Lower leg skin (tissue), 4 donors: Measurements from ENCODE around the gene TIPRL. TPM values are rescaled to one million over a fixed set of nuclear protein-coding genes. Genes with fewer than 3 reads are reported as not detected.
"Not testable (repeated sequence)": the region's sequence is repeated elsewhere in the genome, so short reads cannot be mapped to it uniquely, and the experiment has no call there.

Experiments used
- DNase-seq, 2 donors: peaks; one replicate each; pipeline ENCODE4 v3.0.0-alpha.2; 2019; ENCODE audit warnings: low spot score in 2 of 2
- H3K4me3 ChIP-seq: fragments of 200-600 bp; sonication (generic); 2 replicates; pipeline ENCODE4 v1.5.1; 2017; ENCODE audit warnings: mild to moderate bottlenecking, low read depth; ENCODE audit not compliant: poor library complexity, severe bottlenecking
- CTCF ChIP-seq, 3 donors: fragments of 450-650 bp; IDR thresholded peaks; one replicate each; pipeline ENCODE4 v1.5.1; 2016; ENCODE audit warnings: antibody characterized with exemption in 3 of 3, mild to moderate bottlenecking in 3 of 3, moderate library complexity in 2 of 3
- POLR2A ChIP-seq, 2 donors: fragments of 450-650 bp; IDR thresholded peaks; one replicate each; pipeline ENCODE4 v1.6.1; 2016 to 2017; ENCODE audit warnings: antibody characterized with exemption in 2 of 2, mild to moderate bottlenecking in 1 of 2, moderate library complexity in 1 of 2
- WGBS, 2 donors: methylation state at CpG; one replicate each; pipeline ENCODE4 v1.1.5; 2018; 5-methylcytosine and 5-hydroxymethylcytosine counted together
- intact Hi-C: fragments of 100-400 bp; cut with DNase I; formaldehyde crosslinking; loops from one replicate; pipeline ENCODE4 v1.15.0; 2023; ENCODE audit warnings: low total_unique reads
- total RNA-seq, 4 donors: library from RNA; depleted of rRNA; stranded (reverse); fragments of >200 nt; gene quantifications; one replicate each; pipeline ENCODE4 v1.1.0, GENCODE V29; 2016

TIPRL gene
- total RNA-seq, 4 donors from 2014 or later = 13.2 to 21.8 (median 18.6) TPM

DNA sequence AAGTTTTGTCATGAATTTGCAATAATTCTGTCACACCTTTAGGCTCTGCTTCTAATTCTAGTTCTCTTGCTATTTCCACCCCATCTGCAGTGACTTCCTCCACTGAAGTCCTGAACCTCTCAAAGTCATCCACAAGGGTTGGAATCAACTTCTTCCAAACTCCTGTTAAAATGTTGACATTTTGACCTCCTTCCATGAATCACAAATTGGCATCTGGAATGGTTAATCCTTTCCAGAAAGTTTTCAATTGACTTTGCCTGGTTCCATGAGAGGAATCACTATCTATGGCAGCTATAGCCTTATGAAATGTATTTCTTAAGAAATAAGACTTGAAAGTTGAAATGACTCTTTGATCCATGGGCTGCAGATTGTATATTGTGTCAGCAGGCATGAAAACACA lies 27.3 kb downstream of the TIPRL start:
- intact Hi-C loops = no loop called here
- TF ChIP-seq POLR2A (IDR thresholded peaks at IDR 0.05) = no peak
- TF ChIP-seq CTCF (IDR thresholded peaks at IDR 0.05) = no peak
- no peak overlapping the region for H3K4me3 ChIP-seq
- DNase-seq = no peak

DNA sequence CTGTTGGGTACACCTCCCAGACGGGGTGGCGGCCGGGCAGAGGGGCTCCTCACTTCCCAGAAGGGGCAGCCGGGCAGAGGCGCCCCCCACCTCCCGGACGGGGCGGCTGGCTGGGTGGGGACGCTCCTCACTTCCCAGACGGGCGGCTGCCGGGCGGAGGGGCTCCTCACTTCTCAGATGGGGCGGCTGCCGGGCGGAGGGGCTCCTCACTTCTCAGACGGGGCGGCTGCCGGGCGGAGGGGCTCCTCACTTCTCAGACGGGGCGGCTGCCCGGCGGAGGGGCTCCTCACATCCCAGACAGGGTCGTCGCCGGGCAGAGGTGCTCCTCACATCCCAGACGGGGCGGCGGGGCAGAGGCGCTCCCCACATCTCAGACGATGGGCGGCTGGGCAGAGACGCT lies 28.9 kb downstream of the TIPRL start:
- WGBS, 2 donors = 92 to 96% methylated on average over 13 to 14 of the region's 34 CpGs

GRCh38 chr1:168210312-168210711 lies 31.6 kb downstream of the TIPRL start:
- intact Hi-C loops = no loop called here
- DNase-seq = no peak
- TF ChIP-seq CTCF (IDR thresholded peaks at IDR 0.05) = no peak
- no peak for TF ChIP-seq POLR2A (IDR thresholded peaks at IDR 0.05)
- no peak overlapping the region for H3K4me3 ChIP-seq
- WGBS, 2 donors = 89 to 92% methylated on average over 3 of the region's 3 CpGs

More for the DNA sequence above, 28.9 kb downstream of the TIPRL start:
- DNase-seq, H3K4me3 ChIP-seq, intact Hi-C loops: not testable (repeated sequence)

DNA sequence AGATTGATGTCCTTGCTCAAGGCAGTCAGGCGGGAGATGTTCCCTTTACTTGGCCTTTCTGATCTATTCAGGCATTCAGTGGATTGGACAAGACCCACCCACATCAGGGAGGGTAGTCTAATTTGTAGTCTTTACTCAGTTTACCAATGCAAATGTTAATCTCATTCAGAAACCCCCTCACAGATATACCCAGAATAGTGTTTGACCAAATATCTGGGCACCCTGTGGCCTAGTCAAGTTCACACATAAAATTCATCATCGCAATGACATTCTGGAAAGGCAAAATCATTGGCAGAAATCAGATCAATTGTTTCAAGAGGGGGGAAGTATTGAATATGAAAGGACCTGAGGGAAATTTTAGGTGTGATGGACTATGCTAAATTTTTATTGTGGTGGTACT lies 34.6 kb downstream of the TIPRL start:
- DNase-seq = no peak
- 92 to 96% methylated on average over 2 of the region's 2 CpGs for WGBS, 2 donors
- TF ChIP-seq CTCF (IDR thresholded peaks at IDR 0.05) = no peak
- TF ChIP-seq POLR2A (IDR thresholded peaks at IDR 0.05) = no peak
- intact Hi-C loops = no loop called here
- no peak overlapping the region for H3K4me3 ChIP-seq

DNA sequence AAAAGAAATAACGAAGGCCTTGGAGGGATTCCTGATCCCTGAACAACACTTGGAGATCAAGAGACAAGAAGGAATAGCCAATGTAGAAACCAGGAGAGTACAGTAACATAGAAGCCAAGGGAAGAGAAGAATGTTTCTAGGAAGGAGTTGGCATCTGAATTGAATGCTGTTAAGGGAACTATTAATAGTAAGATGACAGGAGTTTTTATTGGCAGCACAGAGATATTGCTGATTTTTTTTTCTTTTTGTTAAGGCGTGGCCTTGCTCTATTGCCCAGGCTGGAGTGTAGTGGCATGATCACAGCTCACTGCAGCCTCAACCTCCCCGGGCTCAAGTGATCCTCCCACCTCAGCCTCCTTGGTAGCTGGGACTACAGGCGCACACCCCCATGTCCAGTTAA lies 37.4 kb downstream of the TIPRL start:
- TF ChIP-seq POLR2A (IDR thresholded peaks at IDR 0.05) (no peak), CTCF (IDR thresholded peaks at IDR 0.05) (no peak)
- WGBS, 2 donors = 47 to 51% methylated on average over 4 of the region's 4 CpGs
- H3K4me3 ChIP-seq = no peak overlapping the region
- intact Hi-C loops = no loop called here
- DNase-seq = no peak

- intact Hi-C loops = no loop called here
- TF ChIP-seq POLR2A (IDR thresholded peaks at IDR 0.05) = no peak
- TF ChIP-seq CTCF (IDR thresholded peaks at IDR 0.05) = no peak
- WGBS, 2 donors = 94 to 98% methylated on average over 4 of the region's 4 CpGs
- H3K4me3 ChIP-seq = no peak overlapping the region
- DNase-seq = no peak
These were observed 38.9 kb downstream of the TIPRL start for GRCh38 chr1:168217664-168218063.
